SK-N-SH (cell line): ENCODE data around the gene USP22. TPM values are rescaled to one million over a fixed set of nuclear protein-coding genes. Genes with fewer than 3 reads are reported as not detected.

Source experiments
- CTCF ChIA-PET: fragments of 300-600, 350-600 bp; formaldehyde crosslinking; extraction: SDS; loops from one replicate; lab custom pipeline; 2021; lab: Yijun Ruan, JAX
- POLR2A ChIA-PET: fragments of 350-600 bp; sonication (Branson Sonifier 250); formaldehyde crosslinking; extraction: SDS; loops from one replicate; lab custom pipeline; 2020; ENCODE audit warnings: antibody characterized with exemption, inconsistent platforms; lab: Yijun Ruan, JAX
- DNase-seq: peaks from one replicate; pipeline ENCODE4 v3.0.0; 2012
- H2AFZ ChIP-seq: fragments of 200-600 bp; sonication (generic); 2 replicates; pipeline ENCODE4 v1.8.1; 2016; ENCODE audit warnings: antibody characterized with exemption, mild to moderate bottlenecking, low read depth
- H3F3A ChIP-seq: fragments of 200-600 bp; sonication (generic); replicated peaks from 2 replicates; pipeline ENCODE3; 2016; ENCODE audit warnings: antibody characterized with exemption, mild to moderate bottlenecking; ENCODE audit not compliant: insufficient read depth
- H3K27ac ChIP-seq, 2 experiments: fragments of 200-500 bp in 1 of 2; fragments of 200-600 bp in 1 of 2; sonication (Bioruptor generic) in 1 of 2; sonication (generic), shearing (Covaris generic) in 1 of 2; 2 replicates each; pipeline versions ENCODE4 v1.5.1 to v1.6.1; 2014 to 2016; ENCODE audit warnings: low read depth in 2 of 2, inconsistent platforms in 1 of 2, low read length in 1 of 2, mild to moderate bottlenecking in 1 of 2, mixed read lengths in 1 of 2
- H3K27me3 ChIP-seq: fragments of 200-600 bp; sonication (generic), shearing (Covaris generic); 2 replicates; pipeline ENCODE4 v1.6.1; 2016; ENCODE audit warnings: mixed run types; ENCODE audit not compliant: insufficient read depth
- H3K36me3 ChIP-seq, 2 experiments: fragments of 200-500 bp in 1 of 2; fragments of 200-600 bp in 1 of 2; sonication (Bioruptor generic) in 1 of 2; sonication (generic) in 1 of 2; replicated peaks in 1 of 2; 2 replicates each; pipeline versions ENCODE3 to v1.5.1; 2014 to 2016; ENCODE audit warnings: low read length in 1 of 2, mild to moderate bottlenecking in 1 of 2; ENCODE audit not compliant: insufficient read depth in 2 of 2, control insufficient read depth in 1 of 2
- H3K4me1 ChIP-seq, 2 experiments: fragments of 200-500 bp in 1 of 2; fragments of 200-600 bp in 1 of 2; sonication (Bioruptor generic) in 1 of 2; sonication (generic), shearing (Covaris generic) in 1 of 2; 2 replicates each; pipeline versions ENCODE4 v1.5.1 to v1.6.1; 2014 to 2016; ENCODE audit warnings: low read depth in 1 of 2, low read length in 1 of 2, mixed run types in 1 of 2; ENCODE audit not compliant: insufficient read depth in 2 of 2, control insufficient read depth in 1 of 2
- H3K4me2 ChIP-seq: fragments of 200-600 bp; sonication (generic), shearing (Covaris generic); 2 replicates; pipeline ENCODE4 v1.6.1; 2017; ENCODE audit warnings: mixed run types
- H3K4me3 ChIP-seq, 2 experiments: fragments of 200-500 bp in 1 of 2; fragments of 200-600 bp in 1 of 2; sonication (Bioruptor generic) in 1 of 2; sonication (generic), shearing (Covaris generic) in 1 of 2; 2 replicates each; pipeline versions ENCODE4 v1.5.1 to v1.8.1; 2014 to 2016; ENCODE audit warnings: low read depth in 2 of 2, inconsistent platforms in 1 of 2, low read length in 1 of 2, mild to moderate bottlenecking in 1 of 2, mixed read lengths in 1 of 2, moderate library complexity in 1 of 2
- H3K79me2 ChIP-seq: fragments of 200-600 bp; sonication (generic); 2 replicates; pipeline ENCODE4 v1.8.1; 2017; ENCODE audit warnings: mild to moderate bottlenecking; ENCODE audit not compliant: insufficient read depth
- H3K9ac ChIP-seq: fragments of 200-600 bp; sonication (generic); 2 replicates; pipeline ENCODE4 v1.6.1; 2017; ENCODE audit warnings: mixed run types
- H3K9me2 ChIP-seq: fragments of 200-600 bp; sonication (generic); 2 replicates; pipeline ENCODE4 v1.6.1; 2017; ENCODE audit warnings: mixed run types
- H3K9me3 ChIP-seq: fragments of 200-600 bp; sonication (generic); 2 replicates; pipeline ENCODE4 v1.6.1; 2017; ENCODE audit warnings: mixed run types, mild to moderate bottlenecking, moderate library complexity
- H4K20me1 ChIP-seq: fragments of 200-600 bp; sonication (generic); 2 replicates; pipeline ENCODE4 v1.6.1; 2017; ENCODE audit warnings: mild to moderate bottlenecking, mixed run types; ENCODE audit not compliant: insufficient read depth
- ELF1 ChIP-seq: IDR thresholded peaks from 2 replicates; pipeline ENCODE4 v1.4.0; 2012
- JUND ChIP-seq: IDR thresholded peaks from 2 replicates; pipeline ENCODE4 v1.4.0; 2012
- RFX5 ChIP-seq: IDR thresholded peaks from 2 replicates; pipeline ENCODE4 v1.6.1; 2012; ENCODE audit warnings: mild to moderate bottlenecking, improper control_type of control experiment, low read length
- SIN3A ChIP-seq: IDR thresholded peaks from 2 replicates; pipeline ENCODE4 v1.6.1; 2012; ENCODE audit warnings: low read depth, mild to moderate bottlenecking, low read length, moderate library complexity, borderline replicate concordance
- TEAD4 ChIP-seq: IDR thresholded peaks from 2 replicates; pipeline ENCODE4 v1.4.0; 2012; ENCODE audit warnings: mild to moderate bottlenecking, borderline replicate concordance; ENCODE audit not compliant: insufficient read depth
- WGBS: methylation state at CpG from one replicate; pipeline ENCODE4 v1.1.6; 2017; ENCODE audit warnings: low lambda C conversion rate; 5-methylcytosine and 5-hydroxymethylcytosine counted together
- polyA plus RNA-seq, 3 experiments: library from polyadenylated mRNA; depleted of rRNA; stranded (reverse); fragments of >200 nt; gene quantifications; 2 replicates each; pipeline ENCODE4 v1.2.3, GENCODE V29; 2012
- TF ChIP-seq, protein P1 (sequence below): IDR thresholded peaks from 2 replicates; pipeline ENCODE4 v1.4.0; 2012; ENCODE audit warnings: low read depth, borderline replicate concordance
- TF ChIP-seq, protein P2 (sequence below): IDR thresholded peaks from 2 replicates; pipeline ENCODE4 v1.4.0; 2012; ENCODE audit warnings: low read depth
- TF ChIP-seq, protein P3 (sequence below): IDR thresholded peaks from 2 replicates; pipeline ENCODE4; 2012
- TF ChIP-seq, protein P4 (sequence below): IDR thresholded peaks from 2 replicates; pipeline ENCODE4 v1.4.0; 2012; ENCODE audit warnings: low read depth, borderline replicate concordance
- TF ChIP-seq, protein P5 (sequence below): IDR thresholded peaks from 2 replicates; pipeline ENCODE4 v1.6.1; 2012; ENCODE audit warnings: mild to moderate bottlenecking, low read depth, low read length, moderate library complexity

Gene USP22
- polyA plus RNA-seq, 1 of the 3 experiments (the other 2 are of a cell fraction): 142 TPM

DNA sequence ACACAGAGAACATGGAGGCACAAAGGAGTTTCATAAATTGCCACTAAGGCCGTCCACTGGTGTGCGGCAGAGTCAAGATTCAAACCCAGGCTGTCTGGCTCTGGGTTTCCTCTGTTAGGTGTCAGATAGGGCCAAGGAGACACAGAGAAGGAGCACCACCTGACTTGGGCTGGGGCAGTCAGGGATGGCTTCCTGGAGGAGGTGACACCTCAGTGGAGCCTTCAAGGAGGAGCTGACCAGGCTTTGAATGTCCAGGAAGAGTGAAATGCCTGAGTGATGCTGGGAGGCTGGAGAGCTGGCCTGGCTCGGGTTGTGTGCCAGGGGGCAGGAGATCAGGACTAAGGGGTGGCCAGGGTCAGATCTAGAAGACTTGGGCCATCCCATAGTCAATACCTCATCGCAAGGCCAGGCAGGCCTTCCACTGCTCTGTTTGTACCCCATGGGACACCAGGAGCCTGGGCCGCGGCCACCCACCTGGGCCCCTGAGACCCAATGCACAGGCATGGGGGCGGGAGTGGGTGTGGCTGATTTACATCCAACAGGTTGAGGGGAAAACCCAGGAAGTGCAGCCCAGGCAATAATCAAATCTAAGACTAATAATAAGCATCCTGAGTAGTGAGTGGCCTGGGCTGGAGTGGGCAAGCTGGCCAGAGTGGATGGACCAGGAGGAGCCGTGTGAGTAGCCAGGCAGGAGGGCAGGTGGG, 73.7 kb downstream of the USP22 start:
- TF ChIP-seq ELF1 (no peak), SIN3A (no peak), JUND (no peak), RFX5 (no peak), TEAD4 (no peak)
- TF ChIP-seq, protein P1, sequence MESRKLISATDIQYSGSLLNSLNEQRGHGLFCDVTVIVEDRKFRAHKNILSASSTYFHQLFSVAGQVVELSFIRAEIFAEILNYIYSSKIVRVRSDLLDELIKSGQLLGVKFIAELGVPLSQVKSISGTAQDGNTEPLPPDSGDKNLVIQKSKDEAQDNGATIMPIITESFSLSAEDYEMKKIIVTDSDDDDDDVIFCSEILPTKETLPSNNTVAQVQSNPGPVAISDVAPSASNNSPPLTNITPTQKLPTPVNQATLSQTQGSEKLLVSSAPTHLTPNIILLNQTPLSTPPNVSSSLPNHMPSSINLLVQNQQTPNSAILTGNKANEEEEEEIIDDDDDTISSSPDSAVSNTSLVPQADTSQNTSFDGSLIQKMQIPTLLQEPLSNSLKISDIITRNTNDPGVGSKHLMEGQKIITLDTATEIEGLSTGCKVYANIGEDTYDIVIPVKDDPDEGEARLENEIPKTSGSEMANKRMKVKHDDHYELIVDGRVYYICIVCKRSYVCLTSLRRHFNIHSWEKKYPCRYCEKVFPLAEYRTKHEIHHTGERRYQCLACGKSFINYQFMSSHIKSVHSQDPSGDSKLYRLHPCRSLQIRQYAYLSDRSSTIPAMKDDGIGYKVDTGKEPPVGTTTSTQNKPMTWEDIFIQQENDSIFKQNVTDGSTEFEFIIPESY: no peak
- TF ChIP-seq, protein P2, sequence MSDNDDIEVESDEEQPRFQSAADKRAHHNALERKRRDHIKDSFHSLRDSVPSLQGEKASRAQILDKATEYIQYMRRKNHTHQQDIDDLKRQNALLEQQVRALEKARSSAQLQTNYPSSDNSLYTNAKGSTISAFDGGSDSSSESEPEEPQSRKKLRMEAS: no peak
- TF ChIP-seq, protein P3, sequence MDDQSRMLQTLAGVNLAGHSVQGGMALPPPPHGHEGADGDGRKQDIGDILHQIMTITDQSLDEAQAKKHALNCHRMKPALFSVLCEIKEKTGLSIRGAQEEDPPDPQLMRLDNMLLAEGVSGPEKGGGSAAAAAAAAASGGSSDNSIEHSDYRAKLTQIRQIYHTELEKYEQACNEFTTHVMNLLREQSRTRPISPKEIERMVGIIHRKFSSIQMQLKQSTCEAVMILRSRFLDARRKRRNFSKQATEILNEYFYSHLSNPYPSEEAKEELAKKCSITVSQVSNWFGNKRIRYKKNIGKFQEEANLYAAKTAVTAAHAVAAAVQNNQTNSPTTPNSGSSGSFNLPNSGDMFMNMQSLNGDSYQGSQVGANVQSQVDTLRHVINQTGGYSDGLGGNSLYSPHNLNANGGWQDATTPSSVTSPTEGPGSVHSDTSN: no peak
- TF ChIP-seq, protein P4, sequence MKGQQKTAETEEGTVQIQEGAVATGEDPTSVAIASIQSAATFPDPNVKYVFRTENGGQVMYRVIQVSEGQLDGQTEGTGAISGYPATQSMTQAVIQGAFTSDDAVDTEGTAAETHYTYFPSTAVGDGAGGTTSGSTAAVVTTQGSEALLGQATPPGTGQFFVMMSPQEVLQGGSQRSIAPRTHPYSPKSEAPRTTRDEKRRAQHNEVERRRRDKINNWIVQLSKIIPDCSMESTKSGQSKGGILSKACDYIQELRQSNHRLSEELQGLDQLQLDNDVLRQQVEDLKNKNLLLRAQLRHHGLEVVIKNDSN: no peak
- TF ChIP-seq, protein P5, sequence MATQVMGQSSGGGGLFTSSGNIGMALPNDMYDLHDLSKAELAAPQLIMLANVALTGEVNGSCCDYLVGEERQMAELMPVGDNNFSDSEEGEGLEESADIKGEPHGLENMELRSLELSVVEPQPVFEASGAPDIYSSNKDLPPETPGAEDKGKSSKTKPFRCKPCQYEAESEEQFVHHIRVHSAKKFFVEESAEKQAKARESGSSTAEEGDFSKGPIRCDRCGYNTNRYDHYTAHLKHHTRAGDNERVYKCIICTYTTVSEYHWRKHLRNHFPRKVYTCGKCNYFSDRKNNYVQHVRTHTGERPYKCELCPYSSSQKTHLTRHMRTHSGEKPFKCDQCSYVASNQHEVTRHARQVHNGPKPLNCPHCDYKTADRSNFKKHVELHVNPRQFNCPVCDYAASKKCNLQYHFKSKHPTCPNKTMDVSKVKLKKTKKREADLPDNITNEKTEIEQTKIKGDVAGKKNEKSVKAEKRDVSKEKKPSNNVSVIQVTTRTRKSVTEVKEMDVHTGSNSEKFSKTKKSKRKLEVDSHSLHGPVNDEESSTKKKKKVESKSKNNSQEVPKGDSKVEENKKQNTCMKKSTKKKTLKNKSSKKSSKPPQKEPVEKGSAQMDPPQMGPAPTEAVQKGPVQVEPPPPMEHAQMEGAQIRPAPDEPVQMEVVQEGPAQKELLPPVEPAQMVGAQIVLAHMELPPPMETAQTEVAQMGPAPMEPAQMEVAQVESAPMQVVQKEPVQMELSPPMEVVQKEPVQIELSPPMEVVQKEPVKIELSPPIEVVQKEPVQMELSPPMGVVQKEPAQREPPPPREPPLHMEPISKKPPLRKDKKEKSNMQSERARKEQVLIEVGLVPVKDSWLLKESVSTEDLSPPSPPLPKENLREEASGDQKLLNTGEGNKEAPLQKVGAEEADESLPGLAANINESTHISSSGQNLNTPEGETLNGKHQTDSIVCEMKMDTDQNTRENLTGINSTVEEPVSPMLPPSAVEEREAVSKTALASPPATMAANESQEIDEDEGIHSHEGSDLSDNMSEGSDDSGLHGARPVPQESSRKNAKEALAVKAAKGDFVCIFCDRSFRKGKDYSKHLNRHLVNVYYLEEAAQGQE: no peak
- H3K27ac ChIP-seq: no peak overlapping the region
- H3K9ac ChIP-seq: no peak overlapping the region
- H3K9me2 ChIP-seq: no peaks in the 10 kb centered on the region
- no peaks in the 10 kb centered on the region; the same call in 1 of the 2 replicates for H3K79me2 ChIP-seq
- H3K4me1 ChIP-seq: no peaks in the 10 kb centered on the region; a peak in 1 of 4 replicates
- no peak overlapping the region for H3K4me2 ChIP-seq
- no peaks in the 10 kb centered on the region for H3K9me3 ChIP-seq
- H3K4me3 ChIP-seq: no peak overlapping the region
- H3K27me3 ChIP-seq: no peaks in the 10 kb centered on the region
- no peak for DNase-seq
- no peaks in the 10 kb centered on the region for H3F3A ChIP-seq
- no peak overlapping the region for H2AFZ ChIP-seq
- ChIA-PET POLR2A (no interaction called here), CTCF (no interaction called here)
- H3K36me3 ChIP-seq: peaks cover 9 to 26% of the 10 kb centered on the region in 2 experiments
- no peaks in the 10 kb centered on the region for H4K20me1 ChIP-seq
- WGBS: 87% methylated on average over 5 of the region's 8 CpGs
